B cell (primary cell): ENCODE data around the gene TBCEL.

Experiments
- CTCF ChIP-seq: fragments of 200-600 bp; IDR thresholded peaks from one replicate; pipeline ENCODE4 v1.8.0; 2022; ENCODE audit warnings: antibody characterized with exemption, mild to moderate bottlenecking
- EZH2 ChIP-seq: IDR thresholded peaks from 2 replicates; pipeline ENCODE4 v1.6.1; 2012; ENCODE audit warnings: borderline replicate concordance, low read depth, mild to moderate bottlenecking, moderate library complexity, low read length; ENCODE audit not compliant: insufficient read depth, poor library complexity, severe bottlenecking

DNA sequence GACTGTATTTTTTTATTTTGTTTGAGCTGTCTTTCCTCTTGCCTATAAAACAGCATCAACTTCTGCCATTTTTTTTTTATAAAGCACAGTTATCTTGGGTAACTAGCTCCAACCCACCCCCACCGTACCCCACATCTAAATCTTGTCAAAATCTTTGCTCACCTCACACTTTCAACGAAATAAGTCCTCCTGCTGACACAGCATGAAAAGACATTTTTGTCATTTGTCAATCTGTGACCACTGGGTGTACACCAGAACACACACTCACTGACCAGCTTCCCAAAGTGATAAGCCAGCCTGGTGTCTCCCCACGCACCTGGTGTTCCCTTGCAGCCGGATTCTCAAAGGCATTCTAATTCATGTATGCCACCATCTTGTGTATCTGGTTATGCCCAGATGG, 75.5 kb downstream of the TBCEL start:
- TF ChIP-seq CTCF (no peak), EZH2 (no peak)
